ENCODE data around the gene DNAAF9. TPM values are rescaled to one million over a fixed set of nuclear protein-coding genes. Genes with fewer than 3 reads are reported as not detected.

DNAAF9 gene

GRCh38 chr20:3364323-3365013, 43.0 kb downstream of the DNAAF9 start:
- Histone ChIP-seq H2BK15ac (ENCODE audit: low read depth, poor library complexity, severe bottlenecking) (no peak overlapping the region), H3K4ac (ENCODE audit: low read depth in 1 of 2, low read length in 2 of 2) (no peak overlapping the region), H4K8ac (ENCODE audit: low read length) (no peak overlapping the region), H2AK5ac (ENCODE audit: low read length, severe bottlenecking) (no peak overlapping the region), H3K14ac (ENCODE audit: low read length in 2 of 2) (no peak overlapping the region), H3K18ac (ENCODE audit: low read depth in 1 of 2, low read length in 2 of 2) (no peak overlapping the region), H2BK120ac (ENCODE audit: low read depth, low read length) (no peak overlapping the region), H2AFZ (ENCODE audit: low read depth, low read length) (no peak overlapping the region), H3K79me1 (replicated peaks; ENCODE audit: low read length, poor library complexity, severe bottlenecking) (peaks cover 8% of the 10 kb centered on the region), H3K23ac (ENCODE audit: low read length in 2 of 2) (no peak overlapping the region), H2BK5ac (ENCODE audit: low read depth, low read length, poor library complexity, severe bottlenecking) (no peak overlapping the region), H2BK12ac (ENCODE audit: low read length in 2 of 2) (no peak overlapping the region), H3K4me1 (ENCODE audit: control insufficient read depth, insufficient read depth, low read depth, low read length) (no peaks in the 10 kb centered on the region), H3K27me3 (ENCODE audit: control insufficient read depth in 1 of 2, insufficient read depth in 1 of 2, low read length in 2 of 2) (no peaks in the 10 kb centered on the region), H3K9me3 (ENCODE audit: control insufficient read depth, low read length) (no peaks in the 10 kb centered on the region), H3K36me3 (ENCODE audit: control insufficient read depth in 1 of 2, insufficient read depth in 2 of 2, low read depth in 1 of 2, low read length in 2 of 2) (peaks cover 15 to 67% of the 10 kb centered on the region in 2 experiments), H3K4me3 (ENCODE audit: insufficient read depth in 1 of 2, low read depth in 1 of 2, low read length in 2 of 2) (no peak overlapping the region), H3K4me2 (ENCODE audit: low read length, poor library complexity, severe bottlenecking) (no peak overlapping the region), H4K91ac (ENCODE audit: low read length) (no peak overlapping the region), H3K9ac (ENCODE audit: low read length) (no peak overlapping the region), H3K27ac (ENCODE audit: low read length, poor library complexity, severe bottlenecking) (no peak overlapping the region)
- 98% methylated on average over 3 of the region's 3 CpGs for WGBS
- DNase-seq, result no peak

- Histone ChIP-seq H3K9ac (ENCODE audit: low read length) (no peak overlapping the region), H3K79me1 (replicated peaks; ENCODE audit: low read length, poor library complexity, severe bottlenecking) (peaks cover 5% of the 10 kb centered on the region), H3K23ac (ENCODE audit: low read length in 2 of 2) (no peak overlapping the region), H3K27ac (ENCODE audit: low read length, poor library complexity, severe bottlenecking) (no peak overlapping the region), H4K91ac (ENCODE audit: low read length) (no peak overlapping the region), H3K36me3 (ENCODE audit: control insufficient read depth in 1 of 2, insufficient read depth in 2 of 2, low read depth in 1 of 2, low read length in 2 of 2) (peaks cover 7 to 58% of the 10 kb centered on the region in 2 experiments), H2AFZ (ENCODE audit: low read depth, low read length) (no peak overlapping the region), H3K4ac (ENCODE audit: low read depth in 1 of 2, low read length in 2 of 2) (no peak overlapping the region), H3K18ac (ENCODE audit: low read depth in 1 of 2, low read length in 2 of 2) (no peak overlapping the region), H3K4me1 (ENCODE audit: control insufficient read depth, insufficient read depth, low read depth, low read length) (no peaks in the 10 kb centered on the region), H2AK5ac (ENCODE audit: low read length, severe bottlenecking) (no peak overlapping the region), H3K14ac (ENCODE audit: low read length in 2 of 2) (no peak overlapping the region), H2BK5ac (ENCODE audit: low read depth, low read length, poor library complexity, severe bottlenecking) (no peak overlapping the region), H3K4me2 (ENCODE audit: low read length, poor library complexity, severe bottlenecking) (no peak overlapping the region), H4K8ac (ENCODE audit: low read length) (no peak overlapping the region), H2BK12ac (ENCODE audit: low read length in 2 of 2) (no peak overlapping the region), H2BK120ac (ENCODE audit: low read depth, low read length) (no peak overlapping the region), H2BK15ac (ENCODE audit: low read depth, poor library complexity, severe bottlenecking) (no peak overlapping the region), H3K27me3 (ENCODE audit: control insufficient read depth in 1 of 2, insufficient read depth in 1 of 2, low read length in 2 of 2) (no peaks in the 10 kb centered on the region), H3K9me3 (ENCODE audit: control insufficient read depth, low read length) (no peaks in the 10 kb centered on the region), H3K4me3 (ENCODE audit: insufficient read depth in 1 of 2, low read depth in 1 of 2, low read length in 2 of 2) (no peak overlapping the region)
- DNase-seq, result no peak
- WGBS, result 96% methylated on average over 2 of the region's 3 CpGs
Measured at GRCh38 chr20:3360752-3361151, 46.7 kb downstream of the DNAAF9 start.

GRCh38 chr20:3358676-3359340, 48.7 kb downstream of the DNAAF9 start:
- Histone ChIP-seq H3K9me3 (ENCODE audit: control insufficient read depth, low read length) (no peaks in the 10 kb centered on the region), H2BK15ac (ENCODE audit: low read depth, poor library complexity, severe bottlenecking) (no peak overlapping the region), H3K27ac (ENCODE audit: low read length, poor library complexity, severe bottlenecking) (no peak overlapping the region), H2BK5ac (ENCODE audit: low read depth, low read length, poor library complexity, severe bottlenecking) (no peak overlapping the region), H3K23ac (ENCODE audit: low read length in 2 of 2) (no peak overlapping the region), H2BK120ac (ENCODE audit: low read depth, low read length) (no peak overlapping the region), H4K91ac (ENCODE audit: low read length) (no peak overlapping the region), H3K79me1 (replicated peaks; ENCODE audit: low read length, poor library complexity, severe bottlenecking) (peaks cover 4% of the 10 kb centered on the region), H3K4me2 (ENCODE audit: low read length, poor library complexity, severe bottlenecking) (no peak overlapping the region), H3K4me1 (ENCODE audit: control insufficient read depth, insufficient read depth, low read depth, low read length) (no peaks in the 10 kb centered on the region), H3K18ac (ENCODE audit: low read depth in 1 of 2, low read length in 2 of 2) (no peak overlapping the region), H2AFZ (ENCODE audit: low read depth, low read length) (no peak overlapping the region), H3K36me3 (ENCODE audit: control insufficient read depth in 1 of 2, insufficient read depth in 2 of 2, low read depth in 1 of 2, low read length in 2 of 2) (peaks cover 7 to 56% of the 10 kb centered on the region in 2 experiments), H3K4ac (ENCODE audit: low read depth in 1 of 2, low read length in 2 of 2) (no peak overlapping the region), H2AK5ac (ENCODE audit: low read length, severe bottlenecking) (no peak overlapping the region), H4K8ac (ENCODE audit: low read length) (no peak overlapping the region), H3K14ac (ENCODE audit: low read length in 2 of 2) (no peak overlapping the region), H3K27me3 (ENCODE audit: control insufficient read depth in 1 of 2, insufficient read depth in 1 of 2, low read length in 2 of 2) (no peaks in the 10 kb centered on the region), H2BK12ac (ENCODE audit: low read length in 2 of 2) (no peak overlapping the region), H3K9ac (ENCODE audit: low read length) (no peak overlapping the region), H3K4me3 (ENCODE audit: insufficient read depth in 1 of 2, low read depth in 1 of 2, low read length in 2 of 2) (no peak overlapping the region)
- 97% methylated on average over 5 of the region's 5 CpGs for WGBS
- no peak for DNase-seq

Small RNA genes within 50 kb of the gene (small RNA-seq; reads per million reads assigned to genes)
- gene RF00012 (ENCODE audit: low read depth), result not detected
- gene RNU6-1019P (ENCODE audit: low read depth), result not detected
